PC-9 (cell line): ENCODE data around the gene TRIML2. TPM values are rescaled to one million over a fixed set of nuclear protein-coding genes. Genes with fewer than 3 reads are reported as not detected.
"Not testable (repeated sequence)": the region's sequence is repeated elsewhere in the genome, so short reads cannot be mapped to it uniquely, and the experiment has no call there.

Source experiments
- BruUV-seq: library from RNA; stranded (reverse); fragments of 400-500 nt; replicated peaks from 2 replicates; lab custom pipeline; 2021; lab: Mats Ljungman, UMichigan
- CTCF ChIA-PET: fragments of 300-600 bp; sonication (Branson Sonifier 250); formaldehyde crosslinking; loops from one replicate; lab custom pipeline; 2022; ENCODE audit warnings: antibody characterized with exemption; lab: Charles Lee
- POLR2A ChIA-PET: fragments of 300-600 bp; sonication (Branson Sonifier 250); formaldehyde crosslinking; loops from one replicate; lab custom pipeline; 2022; ENCODE audit warnings: antibody characterized with exemption; ENCODE audit not compliant: unreplicated experiment; lab: Charles Lee
- DNase-seq, 2 experiments: peaks; one replicate each; pipeline versions ENCODE4 v3.0.0 to v3.0.0-alpha.2; 2015 to 2022; ENCODE audit warnings: mixed read lengths in 1 of 2
- H2AFZ ChIP-seq: fragments of 200-600 bp; sonication (generic); 2 replicates; pipeline ENCODE4 v1.8.1; 2017; ENCODE audit warnings: antibody characterized with exemption
- H3F3A ChIP-seq: fragments of 200-600 bp; sonication (generic); 2 replicates; pipeline ENCODE4 v1.8.1; 2017; ENCODE audit warnings: antibody characterized with exemption, mild to moderate bottlenecking, low read depth; ENCODE audit not compliant: insufficient read depth
- H3K27ac ChIP-seq: fragments of 200-600 bp; sonication (generic); 2 replicates; pipeline ENCODE4 v1.6.1; 2016; ENCODE audit warnings: mixed run types
- H3K27me3 ChIP-seq: fragments of 200-600 bp; sonication (generic); 2 replicates; pipeline ENCODE4 v1.6.1; 2016; ENCODE audit warnings: low read depth, mixed run types; ENCODE audit not compliant: insufficient read depth
- H3K36me3 ChIP-seq: fragments of 200-600 bp; sonication (generic); 2 replicates; pipeline ENCODE4 v1.6.1; 2016; ENCODE audit warnings: low read depth, mixed run types
- H3K4me1 ChIP-seq: fragments of 200-600 bp; sonication (generic); replicated peaks from 2 replicates; pipeline ENCODE4 v1.6.1; 2016; ENCODE audit warnings: mixed run types; ENCODE audit not compliant: insufficient read depth
- H3K4me2 ChIP-seq: fragments of 200-600 bp; sonication (generic); 2 replicates; pipeline ENCODE4 v1.6.1; 2017; ENCODE audit warnings: mixed run types
- H3K4me3 ChIP-seq: fragments of 200-600 bp; sonication (generic); 2 replicates; pipeline ENCODE4 v1.6.1; 2016; ENCODE audit warnings: mixed run types
- H3K79me2 ChIP-seq: fragments of 200-600 bp; sonication (generic); 2 replicates; pipeline ENCODE4 v1.6.1; 2017; ENCODE audit warnings: low read depth, mixed run types
- H3K9me2 ChIP-seq: fragments of 200-600 bp; sonication (generic); 2 replicates; pipeline ENCODE4 v1.8.1; 2017; ENCODE audit warnings: mild to moderate bottlenecking; ENCODE audit not compliant: insufficient read depth
- H3K9me3 ChIP-seq: fragments of 200-600 bp; sonication (generic); 2 replicates; pipeline ENCODE4 v1.8.1; 2016; ENCODE audit warnings: low read depth; ENCODE audit not compliant: insufficient read depth
- H4K20me1 ChIP-seq: fragments of 200-600 bp; sonication (generic); 2 replicates; pipeline ENCODE4 v1.8.1; 2017; ENCODE audit not compliant: insufficient read depth
- CTCF ChIP-seq: fragments of 200-600 bp; sonication (generic); conservative IDR thresholded peaks from 2 replicates; pipeline ENCODE4 v1.6.1; 2017; ENCODE audit warnings: mixed run types, antibody characterized with exemption, mild to moderate bottlenecking, moderate library complexity
- EZH2 ChIP-seq: fragments of 200-600 bp; sonication (generic); IDR thresholded peaks from 2 replicates; pipeline ENCODE4 v1.8.0; 2017; ENCODE audit warnings: antibody characterized with exemption, low read depth
- intact Hi-C: fragments of 100-400 bp; cut with micrococcal nuclease; formaldehyde crosslinking; loops from one replicate; pipeline ENCODE4 v1.10.0; 2022; ENCODE audit not compliant: unreplicated experiment
- total RNA-seq: library from RNA; stranded (reverse); gene quantifications from 2 replicates; pipeline ENCODE4 v1.2.3, GENCODE V29; 2021

The TRIML2 gene
- total RNA-seq, 1 experiment from 2014 or later, result 0.28 TPM

DNA sequence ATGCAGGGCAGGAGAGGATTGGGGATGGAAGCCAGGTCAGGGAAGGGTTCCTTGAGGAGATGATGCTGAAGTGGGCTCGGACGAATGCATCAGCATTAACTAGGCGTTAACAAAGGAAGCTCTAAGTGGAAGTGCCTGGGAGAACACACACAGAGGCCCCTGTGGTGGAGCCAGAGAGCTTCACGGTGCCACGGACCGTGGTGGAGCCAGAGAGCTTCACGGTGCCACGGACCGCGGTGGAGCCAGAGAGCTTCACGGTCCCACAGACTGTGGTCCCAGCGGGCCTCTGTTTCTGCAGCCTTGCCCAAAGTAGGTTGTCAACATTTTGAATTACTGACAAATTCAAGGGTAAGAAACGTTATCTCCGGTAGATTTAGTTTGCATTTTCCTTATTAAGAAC is 48.3 kb downstream of the TRIML2 start:
- no peak overlapping the region for H3K27ac ChIP-seq
- H2AFZ ChIP-seq, result no peak overlapping the region
- no peaks in the 10 kb centered on the region for H4K20me1 ChIP-seq
- no TSS peak for BruUV-seq
- H3F3A ChIP-seq, result no peaks in the 10 kb centered on the region
- TF ChIP-seq CTCF, result no peak
- TF ChIP-seq EZH2, result no peak
- H3K27me3 ChIP-seq, result no peaks in the 10 kb centered on the region
- intact Hi-C loops, result no loop called here
- CTCF ChIA-PET, result interaction anchor here (0.7 kb wide), 1 partner anchor 65 kb away, joined by 3 read pairs; no protein-coding TSS in a partner anchor
- no peaks in the 10 kb centered on the region for H3K4me1 ChIP-seq
- H3K4me2 ChIP-seq, result no peak overlapping the region
- no peaks in the 10 kb centered on the region for H3K36me3 ChIP-seq
- POLR2A ChIA-PET, result no interaction called here
- H3K9me2 ChIP-seq, result no peaks in the 10 kb centered on the region
- no peaks in the 10 kb centered on the region for H3K79me2 ChIP-seq
- no peak overlapping the region for H3K4me3 ChIP-seq
- no peak for DNase-seq
- no peaks in the 10 kb centered on the region for H3K9me3 ChIP-seq

DNA sequence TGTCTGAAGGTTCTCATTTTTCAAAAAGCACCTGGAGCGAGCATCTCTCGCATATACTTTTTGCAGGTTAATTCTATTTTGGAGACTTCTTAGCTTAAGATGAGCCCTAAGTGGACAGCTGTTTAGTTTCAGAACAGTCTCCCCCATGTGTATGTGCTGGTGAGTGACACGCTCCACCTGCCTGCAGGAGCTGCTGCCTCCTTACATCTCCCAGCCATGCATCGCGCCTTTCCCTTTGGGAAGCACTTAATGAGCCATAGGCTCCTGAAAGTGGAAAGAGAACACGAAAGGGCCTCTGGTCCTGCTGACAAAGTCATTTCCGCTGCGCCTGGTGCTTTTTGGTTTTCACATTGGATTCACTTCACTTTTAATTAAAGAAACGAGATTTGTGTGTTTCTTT is 56.1 kb downstream of the TRIML2 start:
- H3K4me1 ChIP-seq, result no peaks in the 10 kb centered on the region
- TF ChIP-seq EZH2 (no peak), CTCF (no peak)
- H3K27ac ChIP-seq, result no peak overlapping the region
- H3K9me2 ChIP-seq, result no peaks in the 10 kb centered on the region
- no peaks in the 10 kb centered on the region for H3K9me3 ChIP-seq
- no peak for DNase-seq
- H3K36me3 ChIP-seq, result no peaks in the 10 kb centered on the region
- BruUV-seq, result no TSS peak
- no peak overlapping the region for H2AFZ ChIP-seq
- POLR2A ChIA-PET, result no interaction called here
- no peaks in the 10 kb centered on the region for H3F3A ChIP-seq
- H3K4me3 ChIP-seq, result no peak overlapping the region
- peaks cover 4% of the 10 kb centered on the region; the same call in 1 of the 2 replicates for H3K27me3 ChIP-seq
- no peaks in the 10 kb centered on the region for H3K79me2 ChIP-seq
- no peaks in the 10 kb centered on the region for H4K20me1 ChIP-seq
- H3K4me2 ChIP-seq, result no peak overlapping the region
- intact Hi-C loops, result no loop called here
- CTCF ChIA-PET, result no interaction called here

GRCh38 chr4:188046657-188047056 is 62.7 kb downstream of the TRIML2 start:
- TF ChIP-seq CTCF (no peak), EZH2 (no peak)
- Histone ChIP-seq H3K27me3 (peaks cover 5% of the 10 kb centered on the region; the same call in 1 of the 2 replicates), H3K36me3 (no peaks in the 10 kb centered on the region), H3K4me2 (no peak overlapping the region), H3K9me3 (no peaks in the 10 kb centered on the region), H2AFZ (no peak overlapping the region), H3K4me3 (no peak overlapping the region), H3K27ac (no peak overlapping the region), H3K9me2 (no peaks in the 10 kb centered on the region), H4K20me1 (no peaks in the 10 kb centered on the region), H3F3A (no peaks in the 10 kb centered on the region), H3K79me2 (no peaks in the 10 kb centered on the region), H3K4me1 (no peaks in the 10 kb centered on the region)
- DNase-seq, result no peak
- BruUV-seq, result no TSS peak
- intact Hi-C loops, result no loop called here
- POLR2A ChIA-PET, result no interaction called here
- CTCF ChIA-PET, result no interaction called here

GRCh38 chr4:188045461-188045860 is 63.9 kb downstream of the TRIML2 start:
- DNase-seq, H3K4me1 ChIP-seq, BruUV-seq, H4K20me1 ChIP-seq, H3K79me2 ChIP-seq, H3K36me3 ChIP-seq, intact Hi-C loops, H2AFZ ChIP-seq, H3K9me3 ChIP-seq, H3K27me3 ChIP-seq, POLR2A ChIA-PET, H3K27ac ChIP-seq, H3K9me2 ChIP-seq, H3K4me3 ChIP-seq, CTCF ChIA-PET, H3F3A ChIP-seq, H3K4me2 ChIP-seq: not testable (repeated sequence)
